ENCODE results near the gene CDKN3.
"Not testable (repeated sequence)": the region's sequence is repeated elsewhere in the genome, so short reads cannot be mapped to it uniquely, and the experiment has no call there.

- TF ChIP-seq CTCF (IDR thresholded peaks at IDR 0.05; ENCODE audit: insufficient read depth, low read length); POLR2AphosphoS5 (IDR thresholded peaks at IDR 0.05; ENCODE audit: low read depth); GABPA (IDR thresholded peaks at IDR 0.05; ENCODE audit: low read depth): not testable (repeated sequence)
These were observed 16.2 kb upstream of the CDKN3 start for GRCh38 chr14:54380558-54380957.

All from HL-60 (cell line).